Vagina (tissue), 2 donors: ENCODE measurements around the gene THADA. TPM values are rescaled to one million over a fixed set of nuclear protein-coding genes. Genes with fewer than 3 reads are reported as not detected.

Experiments used
- DNase-seq, 2 donors: peaks; one replicate each; pipeline ENCODE4 v3.0.0-alpha.2; 2017; ENCODE audit errors: extremely low spot score in 2 of 2
- H3K27ac ChIP-seq: fragments of 200-600 bp; sonication (generic); one replicate; pipeline ENCODE4 v1.5.1; 2019
- H3K27me3 ChIP-seq: fragments of 200-600 bp; sonication (generic); one replicate; pipeline ENCODE4 v1.5.1; 2019
- H3K36me3 ChIP-seq, 2 donors: fragments of 200-600 bp; sonication (generic); one replicate each; pipeline ENCODE4 v1.5.1; 2017 to 2019
- H3K4me1 ChIP-seq: fragments of 200-600 bp; sonication (generic); one replicate; pipeline ENCODE4 v1.5.1; 2019
- H3K4me3 ChIP-seq, 2 donors: fragments of 200-600 bp; sonication (generic); 1 replicate in 1 of 2; 2 replicates in 1 of 2; pipeline ENCODE4 v1.5.1; 2016 to 2019
- H3K9me3 ChIP-seq: fragments of 200-600 bp; sonication (generic); one replicate; pipeline ENCODE4 v1.5.1; 2019
- CTCF ChIP-seq, 3 experiments: fragments of 450-650 bp in 2 of 3; fragments of 200-600 bp in 1 of 3; sonication (generic) in 1 of 3; IDR thresholded peaks; one replicate each; pipeline ENCODE4 v1.5.1; 2017 to 2019; ENCODE audit warnings: antibody characterized with exemption in 3 of 3, mild to moderate bottlenecking in 2 of 3, moderate library complexity in 2 of 3
- POLR2A ChIP-seq, 2 donors: fragments of 450-650 bp; IDR thresholded peaks; one replicate each; pipeline ENCODE4 v1.6.1; 2017; ENCODE audit warnings: antibody characterized with exemption in 2 of 2, mild to moderate bottlenecking in 2 of 2, moderate library complexity in 2 of 2
- POLR2AphosphoS5 ChIP-seq, 2 donors: sonication (generic); formaldehyde crosslinking; IDR thresholded peaks; one replicate each; pipeline ENCODE4 v1.9.0; 2017; ENCODE audit warnings: antibody characterized with exemption in 2 of 2, mild to moderate bottlenecking in 2 of 2, low read depth in 1 of 2; ENCODE audit not compliant: insufficient read depth in 1 of 2
- intact Hi-C: fragments of 100-400 bp; cut with DNase I; formaldehyde crosslinking; loops from one replicate; pipeline ENCODE4 v1.15.1; 2023
- total RNA-seq: library from RNA; depleted of rRNA; stranded (reverse); fragments of >200 nt; gene quantifications from one replicate; pipeline ENCODE4 v1.2.3, GENCODE V29; 2016

Gene THADA
- total RNA-seq, 1 donor from 2014 or later, result 32.2 TPM

- intact Hi-C loops, result loop anchor here (2.0 to 10.0 kb wide), 2 partner anchors 246 to 356 kb away; no protein-coding TSS in a partner anchor
- Histone ChIP-seq H3K4me1 (peaks cover 45% of the 10 kb centered on the region), H3K9me3 (no peaks in the 10 kb centered on the region), H3K27ac (peak overlapping the region; percentile 99), H3K36me3 (peaks cover 0 to 38% of the 10 kb centered on the region in 2 donors), H3K4me3 (peak overlapping the region; percentile 97 to 99), H3K27me3 (no peaks in the 10 kb centered on the region)
- peak in 1 of 2 donors; percentile 95 for DNase-seq
- TF ChIP-seq POLR2AphosphoS5 (IDR thresholded peaks at IDR 0.05; ENCODE audit: insufficient read depth in 1 of 2, low read depth in 1 of 2), result peak in 1 of 2 donors; percentile 64
- TF ChIP-seq POLR2A (IDR thresholded peaks at IDR 0.05), result no peak
- TF ChIP-seq CTCF (IDR thresholded peaks at IDR 0.05), result no peak
These were observed 374.6 kb downstream of the THADA start for GRCh38 chr2:43221124-43221762.

- Histone ChIP-seq H3K36me3 (peaks cover 0 to 38% of the 10 kb centered on the region in 2 donors), H3K27ac (peak overlapping the region; percentile 99), H3K4me3 (peak overlapping the region; percentile 97 to 99), H3K4me1 (peaks cover 45% of the 10 kb centered on the region), H3K27me3 (no peaks in the 10 kb centered on the region), H3K9me3 (no peaks in the 10 kb centered on the region)
- intact Hi-C loops, result loop anchor here (2.0 to 10.0 kb wide), 2 partner anchors 246 to 356 kb away; no protein-coding TSS in a partner anchor
- no peak for DNase-seq
- TF ChIP-seq POLR2A (IDR thresholded peaks at IDR 0.05), result no peak
- no peak for TF ChIP-seq POLR2AphosphoS5 (IDR thresholded peaks at IDR 0.05; ENCODE audit: insufficient read depth in 1 of 2, low read depth in 1 of 2)
- TF ChIP-seq CTCF (IDR thresholded peaks at IDR 0.05), result no peak
These were observed 375.1 kb downstream of the THADA start for GRCh38 chr2:43220760-43221123.

DNA sequence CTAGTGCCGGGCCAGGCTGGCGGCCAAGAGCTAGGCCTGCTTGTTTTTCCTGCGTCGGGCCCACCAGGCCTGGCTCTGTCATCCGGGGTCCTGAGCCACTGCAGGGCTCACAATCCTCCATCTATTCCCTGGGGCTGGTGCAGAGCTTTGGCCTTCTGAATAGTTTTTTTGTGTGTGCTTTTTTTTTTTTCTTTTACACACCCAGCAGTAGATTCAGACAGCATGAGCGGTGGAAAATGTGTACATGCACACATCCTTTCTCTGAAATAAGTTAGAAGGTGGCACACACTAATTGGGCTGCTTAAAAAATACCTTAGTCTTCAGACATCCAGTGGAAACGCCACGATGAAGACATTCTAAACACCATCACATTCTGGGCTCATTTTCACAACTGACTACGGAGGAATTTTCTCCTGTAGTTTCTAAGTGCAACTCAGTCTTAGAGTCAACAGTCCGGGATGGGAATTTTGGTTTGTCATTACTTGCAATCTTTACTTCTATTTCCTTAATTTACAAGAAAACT, 375.5 kb downstream of the THADA start:
- Histone ChIP-seq H3K9me3 (no peaks in the 10 kb centered on the region), H3K27ac (peak overlapping the region; percentile 99), H3K4me3 (peak overlapping the region; percentile 97 to 99), H3K36me3 (peaks cover 0 to 33% of the 10 kb centered on the region in 2 donors), H3K4me1 (peaks cover 45% of the 10 kb centered on the region), H3K27me3 (no peaks in the 10 kb centered on the region)
- no peak for DNase-seq
- intact Hi-C loops, result loop anchor here (2.0 to 10.0 kb wide), 2 partner anchors 245 to 355 kb away; no protein-coding TSS in a partner anchor
- TF ChIP-seq POLR2A (IDR thresholded peaks at IDR 0.05) (no peak), POLR2AphosphoS5 (IDR thresholded peaks at IDR 0.05; ENCODE audit: insufficient read depth in 1 of 2, low read depth in 1 of 2) (peak in 1 of 2 donors; percentile 76)

GRCh38 chr2:43219383-43220228, 376.2 kb downstream of the THADA start:
- peak overlapping the region; percentile 97 to 99 for H3K4me3 ChIP-seq
- H3K4me1 ChIP-seq, result peaks cover 45% of the 10 kb centered on the region
- no peaks in the 10 kb centered on the region for H3K27me3 ChIP-seq
- H3K36me3 ChIP-seq, result peaks cover 0 to 26% of the 10 kb centered on the region in 2 donors
- peak overlapping the region; percentile 99 for H3K27ac ChIP-seq
- TF ChIP-seq POLR2AphosphoS5 (IDR thresholded peaks at IDR 0.05; ENCODE audit: insufficient read depth in 1 of 2, low read depth in 1 of 2) (peak; percentile 13 to 85), CTCF (IDR thresholded peaks at IDR 0.05) (no peak), POLR2A (IDR thresholded peaks at IDR 0.05) (peak in 1 of 2 donors; percentile 5)
- no peaks in the 10 kb centered on the region for H3K9me3 ChIP-seq
- DNase-seq, result peak in 1 of 2 donors; percentile 94
- intact Hi-C loops, result loop anchor here (2.0 to 10.0 kb wide), 3 partner anchors 245 to 758 kb away; no protein-coding TSS in a partner anchor
